ENCODE measurements around the gene ELAVL2.
"Not testable (repeated sequence)": the region's sequence is repeated elsewhere in the genome, so short reads cannot be mapped to it uniquely, and the experiment has no call there.

ELAVL2 gene

GRCh38 chr9:23769307-23769935 is 56.6 kb downstream of the ELAVL2 start:
- DNase-seq: no peak

GRCh38 chr9:23768861-23769260 is 57.2 kb downstream of the ELAVL2 start:
- no peak for DNase-seq

GRCh38 chr9:23766613-23767012 is 59.4 kb downstream of the ELAVL2 start:
- DNase-seq: no peak

GRCh38 chr9:23765561-23765960 is 60.5 kb downstream of the ELAVL2 start:
- DNase-seq: no peak

GRCh38 chr9:23764219-23764618 is 61.8 kb downstream of the ELAVL2 start:
- DNase-seq: no peak

GRCh38 chr9:23754551-23754950 is 71.5 kb downstream of the ELAVL2 start:
- DNase-seq: no peak

- DNase-seq: no peak
These were observed 73.2 kb downstream of the ELAVL2 start for GRCh38 chr9:23752859-23753258.

- no peak for DNase-seq
These were observed 74.4 kb downstream of the ELAVL2 start for GRCh38 chr9:23751633-23752032.

GRCh38 chr9:23750808-23751207 is 75.2 kb downstream of the ELAVL2 start:
- no peak for DNase-seq

- DNase-seq: no peak
These were observed 78.7 kb downstream of the ELAVL2 start for GRCh38 chr9:23747088-23748075.

GRCh38 chr9:23746317-23746716 is 79.7 kb downstream of the ELAVL2 start:
- DNase-seq: no peak

GRCh38 chr9:23743036-23743435 is 83.0 kb downstream of the ELAVL2 start:
- DNase-seq: no peak

GRCh38 chr9:23741351-23741750 is 84.7 kb downstream of the ELAVL2 start:
- DNase-seq: no peak

GRCh38 chr9:23740531-23740930 is 85.5 kb downstream of the ELAVL2 start:
- no peak for DNase-seq

- DNase-seq: no peak
These were observed 86.3 kb downstream of the ELAVL2 start for GRCh38 chr9:23739753-23740152.

- DNase-seq: no peak
These were observed 89.7 kb downstream of the ELAVL2 start for GRCh38 chr9:23736293-23736692.

- no peak for DNase-seq
These were observed 92.5 kb downstream of the ELAVL2 start for GRCh38 chr9:23733495-23734078.

- DNase-seq: no peak
These were observed 94.7 kb downstream of the ELAVL2 start for GRCh38 chr9:23731353-23731752.

GRCh38 chr9:23730364-23730763 is 95.7 kb downstream of the ELAVL2 start:
- no peak for DNase-seq

- no peak for DNase-seq
These were observed 97.3 kb downstream of the ELAVL2 start for GRCh38 chr9:23728736-23729135.

GRCh38 chr9:23725279-23725946 is 100.6 kb downstream of the ELAVL2 start:
- no peak for DNase-seq

GRCh38 chr9:23723672-23724071 is 102.4 kb downstream of the ELAVL2 start:
- no peak for DNase-seq

- DNase-seq: not testable (repeated sequence)
These were observed 103.0 kb downstream of the ELAVL2 start for GRCh38 chr9:23723048-23723447.
